Prostate gland (tissue), 2 donors: ENCODE measurements around the gene SLC25A26. TPM values are rescaled to one million over a fixed set of nuclear protein-coding genes. Genes with fewer than 3 reads are reported as not detected.

ENCODE experiments used
- DNase-seq: peaks from one replicate; pipeline ENCODE4 v3.0.0-alpha.2; 2019; ENCODE audit warnings: low spot score
- H3K27ac ChIP-seq, 2 donors: fragments of 200-600 bp; sonication (generic); 2 replicates each; pipeline ENCODE4 v1.5.1; 2017 to 2019
- H3K27me3 ChIP-seq: fragments of 200-600 bp; sonication (generic); replicated peaks from 2 replicates; pipeline ENCODE4 v1.5.1; 2019; ENCODE audit not compliant: insufficient read depth
- H3K36me3 ChIP-seq, 2 donors: fragments of 200-600 bp; sonication (generic); 1 replicate in 1 of 2; 2 replicates in 1 of 2; pipeline versions ENCODE4 v1.5.1 to v1.8.1; 2017 to 2019
- H3K4me1 ChIP-seq: fragments of 200-600 bp; sonication (generic); replicated peaks from 2 replicates; pipeline ENCODE4 v1.5.1; 2019
- H3K4me3 ChIP-seq, 2 donors: fragments of 200-600 bp; sonication (generic); 2 replicates each; pipeline ENCODE4 v1.5.1; 2017 to 2019
- H3K9me3 ChIP-seq: fragments of 200-600 bp; sonication (generic); 2 replicates; pipeline ENCODE4 v1.5.1; 2017
- POLR2A ChIP-seq: fragments of 450-650 bp; IDR thresholded peaks from one replicate; pipeline ENCODE4 v1.6.1; 2016; ENCODE audit warnings: antibody characterized with exemption, mild to moderate bottlenecking
- POLR2AphosphoS5 ChIP-seq: sonication (generic); formaldehyde crosslinking; IDR thresholded peaks from one replicate; pipeline ENCODE4 v1.6.1; 2017; ENCODE audit warnings: antibody characterized with exemption
- WGBS: methylation state at CpG from one replicate; pipeline ENCODE4 v1.1.5; 2018; 5-methylcytosine and 5-hydroxymethylcytosine counted together
- intact Hi-C: fragments of 100-400 bp; cut with DNase I; formaldehyde crosslinking; loops from one replicate; pipeline ENCODE4 v1.14.2; 2022
- total RNA-seq, 2 donors: library from RNA; depleted of rRNA; stranded (reverse); fragments of >200 nt; gene quantifications; one replicate each; pipeline ENCODE4 v1.1.0, GENCODE V29; 2016
- TF ChIP-seq, protein P1 (sequence below), 4 experiments: fragments of 200-600 bp in 2 of 4; fragments of 450-650 bp in 2 of 4; sonication (generic) in 2 of 4; IDR thresholded peaks; 1 replicate in 3 of 4; 2 replicates in 1 of 4; pipeline ENCODE4 v1.5.1; 2016 to 2019; ENCODE audit warnings: antibody characterized with exemption in 4 of 4, mild to moderate bottlenecking in 2 of 4, moderate library complexity in 2 of 4

SLC25A26 gene, protein sequence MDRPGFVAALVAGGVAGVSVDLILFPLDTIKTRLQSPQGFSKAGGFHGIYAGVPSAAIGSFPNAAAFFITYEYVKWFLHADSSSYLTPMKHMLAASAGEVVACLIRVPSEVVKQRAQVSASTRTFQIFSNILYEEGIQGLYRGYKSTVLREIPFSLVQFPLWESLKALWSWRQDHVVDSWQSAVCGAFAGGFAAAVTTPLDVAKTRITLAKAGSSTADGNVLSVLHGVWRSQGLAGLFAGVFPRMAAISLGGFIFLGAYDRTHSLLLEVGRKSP
- total RNA-seq: 10 to 100 TPM; 24.4 to 32.3 TPM

GRCh38 chr3:66220602-66221377, at the start of gene SLC25A26:
SLC25A26 (plus strand) TSS chr3:66221001; CDS start chr3:66221095, 94 bp downstream.
- no peaks in the 10 kb centered on the region for H3K36me3 ChIP-seq
- peak within 1 kb of the TSS; percentile 49 to 66 for H3K27ac ChIP-seq
- no peaks in the 10 kb centered on the region for H3K9me3 ChIP-seq
- peak within 1 kb of the TSS; percentile 50 to 63 for H3K4me3 ChIP-seq
- DNase-seq: peak; percentile 97
- TF ChIP-seq POLR2AphosphoS5 (peak; percentile 94), POLR2A (peak; percentile 36)
- TF ChIP-seq, protein P1, sequence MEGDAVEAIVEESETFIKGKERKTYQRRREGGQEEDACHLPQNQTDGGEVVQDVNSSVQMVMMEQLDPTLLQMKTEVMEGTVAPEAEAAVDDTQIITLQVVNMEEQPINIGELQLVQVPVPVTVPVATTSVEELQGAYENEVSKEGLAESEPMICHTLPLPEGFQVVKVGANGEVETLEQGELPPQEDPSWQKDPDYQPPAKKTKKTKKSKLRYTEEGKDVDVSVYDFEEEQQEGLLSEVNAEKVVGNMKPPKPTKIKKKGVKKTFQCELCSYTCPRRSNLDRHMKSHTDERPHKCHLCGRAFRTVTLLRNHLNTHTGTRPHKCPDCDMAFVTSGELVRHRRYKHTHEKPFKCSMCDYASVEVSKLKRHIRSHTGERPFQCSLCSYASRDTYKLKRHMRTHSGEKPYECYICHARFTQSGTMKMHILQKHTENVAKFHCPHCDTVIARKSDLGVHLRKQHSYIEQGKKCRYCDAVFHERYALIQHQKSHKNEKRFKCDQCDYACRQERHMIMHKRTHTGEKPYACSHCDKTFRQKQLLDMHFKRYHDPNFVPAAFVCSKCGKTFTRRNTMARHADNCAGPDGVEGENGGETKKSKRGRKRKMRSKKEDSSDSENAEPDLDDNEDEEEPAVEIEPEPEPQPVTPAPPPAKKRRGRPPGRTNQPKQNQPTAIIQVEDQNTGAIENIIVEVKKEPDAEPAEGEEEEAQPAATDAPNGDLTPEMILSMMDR (IDR thresholded peaks at IDR 0.05): peak in 1 of 4 experiments; percentile 19
- WGBS: under 1% methylated on average over 56 of the region's 56 CpGs
- no peaks in the 10 kb centered on the region for H3K27me3 ChIP-seq
- no peaks in the 10 kb centered on the region for H3K4me1 ChIP-seq
- intact Hi-C loops: no loop called here

DNA sequence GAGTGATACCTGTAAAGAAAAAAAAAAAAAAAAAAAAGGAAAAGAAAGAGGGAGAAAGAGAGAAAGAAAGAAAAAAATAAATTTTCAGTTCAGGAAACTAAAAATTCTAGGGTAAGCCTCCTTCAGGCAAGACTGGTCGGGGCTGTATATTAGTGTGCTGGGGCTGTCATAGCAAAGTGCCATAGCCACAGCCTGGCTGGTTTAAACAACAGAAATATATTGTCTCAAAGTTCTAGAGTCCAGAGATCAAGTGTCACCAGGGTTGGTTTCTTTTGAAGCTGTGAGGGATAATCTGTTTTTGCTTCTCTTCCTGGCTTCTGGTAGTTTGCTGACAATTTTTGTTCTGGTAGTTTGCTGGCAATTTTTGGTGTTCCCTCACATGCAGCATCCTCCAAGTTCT, 48.4 kb upstream of the SLC25A26 start:
- intact Hi-C loops: no loop called here
- TF ChIP-seq, protein P1 (IDR thresholded peaks at IDR 0.05): no peak
- TF ChIP-seq POLR2A (no peak), POLR2AphosphoS5 (no peak)
- Histone ChIP-seq H3K27me3 (no peaks in the 10 kb centered on the region), H3K4me3 (no peak overlapping the region), H3K9me3 (no peaks in the 10 kb centered on the region), H3K36me3 (no peaks in the 10 kb centered on the region), H3K27ac (no peak overlapping the region), H3K4me1 (no peaks in the 10 kb centered on the region)
- 96% methylated on average over 1 of the region's 1 CpG for WGBS
- DNase-seq: no peak

- H3K36me3 ChIP-seq: no peaks in the 10 kb centered on the region
- H3K27ac ChIP-seq: no peak overlapping the region
- TF ChIP-seq POLR2A (no peak), POLR2AphosphoS5 (no peak)
- TF ChIP-seq, protein P1 (IDR thresholded peaks at IDR 0.05): no peak
- no peaks in the 10 kb centered on the region for H3K27me3 ChIP-seq
- H3K4me1 ChIP-seq: no peaks in the 10 kb centered on the region
- H3K4me3 ChIP-seq: no peak overlapping the region
- intact Hi-C loops: no loop called here
- no peak for DNase-seq
- H3K9me3 ChIP-seq: no peaks in the 10 kb centered on the region
- WGBS: 70% methylated on average over 1 of the region's 1 CpG
These were observed 43.8 kb upstream of the SLC25A26 start for GRCh38 chr3:66177026-66177425.

DNA sequence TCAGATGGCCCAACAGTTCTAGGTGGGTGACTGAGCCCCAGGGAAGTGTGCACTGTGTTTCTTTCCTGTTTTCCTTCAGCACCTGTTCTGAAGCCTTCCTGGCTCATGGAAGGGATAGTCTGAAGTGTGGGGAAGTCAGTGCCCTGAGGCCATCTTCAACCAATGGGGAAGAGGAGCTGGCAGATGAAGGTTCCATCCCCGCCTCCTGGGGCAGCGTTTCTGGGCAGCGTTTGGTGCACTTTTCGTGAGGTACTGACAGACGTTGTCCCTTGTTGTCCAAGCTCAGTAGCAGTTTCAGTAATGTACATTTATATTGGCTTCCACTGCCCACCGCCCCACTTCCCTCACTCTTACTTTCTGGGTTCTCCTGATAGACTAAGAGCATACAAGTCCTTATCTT, 42.6 kb upstream of the SLC25A26 start:
- Histone ChIP-seq H3K27me3 (no peaks in the 10 kb centered on the region), H3K9me3 (no peaks in the 10 kb centered on the region), H3K4me3 (no peak overlapping the region), H3K27ac (no peak overlapping the region), H3K4me1 (no peaks in the 10 kb centered on the region), H3K36me3 (no peaks in the 10 kb centered on the region)
- DNase-seq: no peak
- TF ChIP-seq, protein P1 (IDR thresholded peaks at IDR 0.05): no peak
- TF ChIP-seq POLR2AphosphoS5 (no peak), POLR2A (no peak)
- intact Hi-C loops: no loop called here
- 70% methylated on average over 6 of the region's 6 CpGs for WGBS
